ENCODE data around the gene GJA3. TPM values are rescaled to one million over a fixed set of nuclear protein-coding genes. Genes with fewer than 3 reads are reported as not detected.

Gene GJA3
- total and polyA plus RNA-seq, 2 of the 8 experiments (the other 6 are each of a cell fraction or from before 2014, with no cell fraction given), result 0.12 to 0.60 TPM

DNA sequence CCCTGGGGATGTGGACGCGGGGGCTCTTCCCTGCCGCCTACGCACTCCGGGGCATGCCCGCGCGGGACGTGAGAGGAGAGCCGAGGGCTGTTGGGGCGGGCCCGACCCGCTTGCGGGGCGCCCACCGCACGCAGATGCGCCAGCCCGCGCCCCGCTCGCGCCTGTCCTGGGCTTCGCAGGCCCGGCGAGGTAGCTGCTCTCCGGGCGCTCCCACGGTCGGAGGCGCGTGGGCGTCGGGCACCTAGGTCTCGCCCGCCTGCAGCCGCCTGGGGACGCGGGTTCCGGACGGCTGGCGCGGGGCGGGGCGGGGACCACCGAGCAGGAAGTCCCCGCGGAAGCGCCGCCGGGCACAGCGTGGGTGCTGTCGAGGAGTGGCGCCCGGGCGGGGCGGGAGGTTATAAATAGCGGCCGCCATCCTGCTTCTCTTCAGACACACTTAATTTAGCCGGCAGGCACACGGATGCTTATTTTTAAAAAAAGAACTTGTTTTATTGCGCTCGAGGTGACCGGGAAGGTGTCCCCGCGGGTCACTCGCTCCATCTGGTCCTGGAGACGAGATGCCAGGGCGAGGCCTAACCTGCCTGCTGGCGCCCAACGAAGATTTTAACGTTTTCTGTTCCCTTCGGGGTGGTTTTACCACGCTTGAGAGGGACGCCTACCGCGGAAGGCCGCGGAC lies 561 bp upstream of the GJA3 start:
- Histone ChIP-seq H2BK120ac (replicated peaks; ENCODE audit: low read depth, low read length) (no peak overlapping the region), H3K18ac (ENCODE audit: extremely low read depth, low read length) (no peak overlapping the region; the same call in 1 of the 2 replicates), H3K56ac (replicated peaks; ENCODE audit: insufficient read length, low read depth, low read length) (no peak overlapping the region), H2BK20ac (ENCODE audit: low read length) (no peak overlapping the region), H3K9me3 (ENCODE audit: insufficient read depth in 2 of 2, low read depth in 1 of 2, low read length in 1 of 2) (no peaks in the 10 kb centered on the region), H2AK5ac (ENCODE audit: low read depth, low read length) (no peak overlapping the region), H4K5ac (ENCODE audit: insufficient read length, low read depth, low read length) (no peak overlapping the region), H4K8ac (ENCODE audit: extremely low read depth, insufficient read depth, low read length) (peak overlapping the region; percentile 62; the same call in 1 of the 2 replicates), H3K27ac (ENCODE audit: low read depth, low read length) (no peak overlapping the region), H3K79me2 (ENCODE audit: control insufficient read depth in 1 of 2, insufficient read depth in 2 of 2, low read length in 2 of 2) (no peaks in the 10 kb centered on the region), H4K20me1 (replicated peaks in 1 of 2; ENCODE audit: control insufficient read depth in 1 of 2, insufficient read depth in 2 of 2, low read length in 2 of 2) (peaks cover 2 to 3% of the 10 kb centered on the region in 2 experiments), H3K36me3 (ENCODE audit: control insufficient read depth in 2 of 4, insufficient read depth in 4 of 4, low read length in 3 of 4) (peaks cover 0 to 7% (median 0%) of the 10 kb centered on the region in 4 experiments; a peak in 1 of 8 replicates), H3K9ac (replicated peaks in 1 of 4; ENCODE audit: extremely low read depth in 1 of 4, low read depth in 3 of 4, low read length in 3 of 4) (no peak overlapping the region), H3K4me2 (ENCODE audit: insufficient read depth in 1 of 2, low read depth in 2 of 2, low read length in 2 of 2) (peak overlapping the region; percentile 78 to 81), H3K23ac (ENCODE audit: insufficient read length) (no peak overlapping the region), H3K27me3 (replicated peaks in 1 of 4; ENCODE audit: control insufficient read depth in 3 of 4, extremely low read depth in 1 of 4, insufficient read depth in 3 of 4, low read length in 3 of 4) (peaks cover 23 to 41% (median 36%) of the 10 kb centered on the region in 4 experiments), H2BK5ac (ENCODE audit: low read depth, low read length) (no peak overlapping the region), H2BK12ac (ENCODE audit: low read depth, low read length) (no peak overlapping the region), H3K79me1 (ENCODE audit: low read depth, low read length) (no peaks in the 10 kb centered on the region), H2AFZ (ENCODE audit: low read length) (no peak overlapping the region), H3K14ac (ENCODE audit: insufficient read length) (no peak overlapping the region), H3K4me3 (ENCODE audit: extremely low read depth in 1 of 4, insufficient read depth in 2 of 4, low read depth in 3 of 4, low read length in 4 of 4) (peak overlapping the region; percentile 45 to 70 (median 55)), H3K23me2 (ENCODE audit: low read depth, low read length) (peaks cover 3% of the 10 kb centered on the region; the same call in 1 of the 2 replicates), H2BK15ac (ENCODE audit: low read length) (no peak overlapping the region), H3K4ac (replicated peaks; ENCODE audit: insufficient read length, low read depth, low read length) (no peak overlapping the region), H3K4me1 (replicated peaks in 1 of 4; ENCODE audit: control insufficient read depth in 3 of 4, insufficient read depth in 4 of 4, low read length in 3 of 4) (no peaks in the 10 kb centered on the region), H4K91ac (replicated peaks; ENCODE audit: insufficient read length, low read length) (no peak overlapping the region)
- DNase-seq (ENCODE audit: low read depth in 1 of 2, low spot score in 2 of 2) (peak in 1 of 2 experiments; percentile 61), FAIRE-seq (no peak)
- 6% methylated on average over 59 of the region's 79 CpGs; no CpG with 5 or more reads in 1 of the 2 experiments for WGBS, 2 experiments (ENCODE audit: extremely low coverage in 1 of 2, insufficient coverage in 1 of 2, insufficient read length in 1 of 2, insufficient replicate concordance in 2 of 2, low coverage in 1 of 2, low lambda C conversion rate in 2 of 2, missing lambda C conversion rate in 1 of 2)
- ChIA-PET POLR2A (ENCODE audit: partially characterized antibody) (no interaction called here), CTCF (ENCODE audit: partially characterized antibody) (interaction anchor here (0.6 to 3.2 kb wide), 4 partner anchors 24 to 35 kb away, joined by 3 to 11 read pairs (median 4); no protein-coding TSS in a partner anchor)
- no peak for TF ChIP-seq HDAC6 (IDR thresholded peaks at IDR 0.05; ENCODE audit: low read depth, low read length)
- TF ChIP-seq, protein P1, sequence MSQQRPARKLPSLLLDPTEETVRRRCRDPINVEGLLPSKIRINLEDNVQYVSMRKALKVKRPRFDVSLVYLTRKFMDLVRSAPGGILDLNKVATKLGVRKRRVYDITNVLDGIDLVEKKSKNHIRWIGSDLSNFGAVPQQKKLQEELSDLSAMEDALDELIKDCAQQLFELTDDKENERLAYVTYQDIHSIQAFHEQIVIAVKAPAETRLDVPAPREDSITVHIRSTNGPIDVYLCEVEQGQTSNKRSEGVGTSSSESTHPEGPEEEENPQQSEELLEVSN (IDR thresholded peaks at IDR 0.05), result no peak
- no peak for TF ChIP-seq TEAD4 (IDR thresholded peaks at IDR 0.05; ENCODE audit: low read depth, low read length)
- no peak for TF ChIP-seq CBX5 (IDR thresholded peaks at IDR 0.05; ENCODE audit: low read depth, low read length)
- TF ChIP-seq RFX5 (IDR thresholded peaks at IDR 0.05; ENCODE audit: borderline replicate concordance, low read depth, low read length), result no peak
- no peak for TF ChIP-seq SP2 (IDR thresholded peaks at IDR 0.05; ENCODE audit: low read length)
- no peak for TF ChIP-seq NRF1 (IDR thresholded peaks at IDR 0.05; ENCODE audit: low read depth, low read length)
- no peak for TF ChIP-seq EP300 (IDR thresholded peaks at IDR 0.05; ENCODE audit: borderline replicate concordance in 1 of 2, low read depth in 2 of 2, low read length in 2 of 2)
- TF ChIP-seq SIX5 (IDR thresholded peaks at IDR 0.05; ENCODE audit: low read depth, low read length), result no peak
- TF ChIP-seq NANOG (IDR thresholded peaks at IDR 0.05; ENCODE audit: insufficient read depth, low read depth, low read length, poor library complexity, severe bottlenecking), result no peak
- no peak for TF ChIP-seq JUN (IDR thresholded peaks at IDR 0.05; ENCODE audit: low read depth, low read length)
- peak; percentile 62 for TF ChIP-seq KDM4A (IDR thresholded peaks at IDR 0.05; ENCODE audit: low read depth, low read length, severe bottlenecking)
